Activated CD4-positive, CD25-positive, alpha-beta regulatory T cell treated with anti-CD3 and anti-CD28 coated beads, Interleukin-2, amount 50 U/mL, for 24 hours (primary cell): Measurements from ENCODE around the gene NCBP3.
"Not testable (repeated sequence)": the region's sequence is repeated elsewhere in the genome, so short reads cannot be mapped to it uniquely, and the experiment has no call there.

Source experiments
- ATAC-seq, 2 donors: fragments of 150-1000 bp; cut with Tn5 transposase; one replicate each; pipeline ENCODE4 v1.10.0; 2021; ENCODE audit warnings: mild to moderate bottlenecking in 1 of 2, moderate library complexity in 1 of 2

NCBP3 gene

GRCh38 chr17:3846437-3847164, 555 bp upstream of the NCBP3 start:
- ATAC-seq: no peak

- peak; percentile 49 to 52 for ATAC-seq
Measured at GRCh38 chr17:3845291-3845620, 790 bp downstream of the NCBP3 start.

- not testable (repeated sequence) for ATAC-seq
Measured at GRCh38 chr17:3844556-3844955, 1.5 kb downstream of the NCBP3 start.

GRCh38 chr17:3843935-3844516, 2.0 kb downstream of the NCBP3 start:
- no peak for ATAC-seq

GRCh38 chr17:3838206-3838605, 7.8 kb downstream of the NCBP3 start:
- ATAC-seq: no peak

DNA sequence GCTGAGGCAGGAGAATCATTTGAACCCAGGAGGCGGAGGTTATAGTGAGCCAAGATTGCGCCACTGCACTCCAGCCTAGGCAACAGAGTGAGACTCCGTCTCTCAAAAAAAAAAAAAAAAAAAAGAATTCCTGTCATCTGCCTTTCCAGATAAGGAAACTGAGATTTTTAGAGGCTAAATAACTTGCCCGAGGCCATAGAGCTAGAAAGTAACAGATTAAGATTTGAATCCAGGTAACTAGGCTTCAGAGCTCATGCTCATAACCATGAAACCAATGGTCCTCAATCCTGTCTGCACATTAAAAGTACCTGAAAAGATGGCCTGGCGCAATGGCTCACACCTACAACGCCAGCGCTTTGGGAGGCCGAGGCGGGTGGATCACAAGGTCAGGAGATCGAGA, 9.5 kb downstream of the NCBP3 start:
- no peak for ATAC-seq

- ATAC-seq: no peak
Measured at GRCh38 chr17:3835410-3836229, 10.4 kb downstream of the NCBP3 start.

- ATAC-seq: no peak
Measured at GRCh38 chr17:3834811-3835210, 11.2 kb downstream of the NCBP3 start.

DNA sequence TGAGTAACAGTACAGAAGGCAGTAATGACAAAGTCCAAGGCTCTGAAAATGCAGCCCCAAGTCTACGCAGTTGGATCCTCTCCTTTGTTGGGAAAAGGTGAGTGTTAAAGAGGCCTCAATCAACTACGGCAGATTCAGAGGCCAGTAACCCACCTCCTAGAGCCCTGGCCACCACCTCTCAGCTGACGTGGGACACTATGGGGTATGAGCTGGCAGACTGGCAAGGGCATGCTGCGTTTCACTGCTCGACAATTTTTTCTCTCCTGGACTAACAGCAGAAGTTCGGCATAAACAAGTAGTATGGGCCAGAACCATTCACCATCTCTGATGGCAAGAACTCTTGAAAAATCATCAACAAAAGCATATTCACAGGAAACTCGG, 17.2 kb downstream of the NCBP3 start:
- no peak for ATAC-seq

DNA sequence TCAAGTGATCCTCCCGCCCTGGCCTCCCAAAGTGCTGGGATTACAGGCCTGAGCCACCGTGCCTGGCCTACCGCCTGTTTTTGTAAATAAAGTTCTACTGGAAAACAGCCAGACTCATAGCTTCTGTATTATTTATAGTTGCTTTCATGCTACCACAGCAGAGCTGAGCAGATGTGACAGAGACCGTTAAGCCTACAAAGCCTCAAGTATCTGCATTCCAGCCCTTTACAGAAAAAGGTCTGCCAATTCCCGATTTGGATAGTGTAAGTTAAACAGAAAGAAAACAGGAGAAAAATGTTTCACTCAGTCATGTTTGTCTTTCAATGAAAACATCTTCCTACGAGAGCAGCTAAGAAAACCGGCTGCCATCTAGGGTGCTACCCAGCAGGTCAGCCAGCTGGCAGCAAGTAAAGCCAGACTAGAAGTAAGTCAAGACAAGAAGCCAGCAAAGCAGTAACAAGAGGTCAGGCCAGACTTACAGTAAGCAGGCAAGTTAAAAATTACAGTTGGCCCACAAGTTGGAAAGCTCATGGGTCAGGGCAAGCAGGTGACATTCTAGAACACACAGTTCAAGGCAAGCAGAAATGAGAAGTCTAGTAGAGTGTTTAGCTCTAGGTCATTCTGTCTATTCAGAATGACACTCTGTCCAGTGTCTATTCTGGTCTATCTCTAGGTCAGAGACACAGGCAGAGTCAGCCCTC, 17.7 kb downstream of the NCBP3 start:
- ATAC-seq: no peak

DNA sequence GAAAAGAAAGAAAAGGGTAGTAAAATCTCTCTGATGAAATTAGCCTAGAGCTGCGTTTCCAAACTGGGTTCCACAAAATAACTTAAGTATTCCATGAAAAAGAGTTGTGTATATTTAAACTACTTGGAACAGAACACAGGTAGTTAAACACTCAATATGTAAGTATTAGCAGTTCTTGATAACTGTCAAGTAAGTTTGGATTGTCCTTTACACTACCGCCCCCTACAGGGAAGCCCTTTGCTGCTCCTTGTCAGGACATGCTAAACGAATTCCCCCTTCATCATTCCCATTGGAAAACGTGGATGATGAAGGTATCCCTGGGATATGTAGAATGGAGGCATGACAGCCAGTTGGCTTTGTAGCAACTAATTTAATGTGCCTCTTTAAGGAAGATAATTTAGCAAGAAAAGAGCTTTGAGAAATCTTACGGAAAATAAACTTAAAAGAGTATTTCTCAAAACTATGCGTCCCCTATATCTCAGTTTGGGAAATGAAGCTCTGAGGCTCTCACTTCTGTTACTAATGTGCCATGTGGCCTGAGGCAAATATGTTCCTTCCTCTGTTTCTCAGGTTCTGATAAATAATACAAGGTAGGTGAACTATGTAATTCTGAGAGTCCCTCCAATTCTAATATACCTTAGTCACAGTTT, 18.8 kb downstream of the NCBP3 start:
- ATAC-seq: peak in 1 of 2 donors; percentile 50

DNA sequence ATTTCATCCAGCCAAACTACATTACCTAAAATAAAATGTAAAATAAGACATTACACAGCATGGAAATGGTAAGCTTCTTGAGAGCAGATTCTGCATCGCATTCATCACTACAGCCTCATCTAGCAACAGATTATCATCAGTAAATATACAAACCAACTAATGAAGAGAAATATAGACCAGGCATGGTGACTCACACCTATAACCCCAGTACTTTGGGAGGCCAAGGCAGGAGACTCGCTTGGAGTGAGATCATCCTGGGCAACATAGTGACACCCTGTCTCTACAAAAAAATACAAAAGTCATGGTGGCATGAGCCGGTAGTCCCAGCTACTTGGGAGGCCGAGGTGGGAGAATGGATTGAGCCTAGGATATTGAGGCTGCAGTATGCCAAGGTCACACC, 19.9 kb downstream of the NCBP3 start:
- ATAC-seq: peak; percentile 37 to 44

DNA sequence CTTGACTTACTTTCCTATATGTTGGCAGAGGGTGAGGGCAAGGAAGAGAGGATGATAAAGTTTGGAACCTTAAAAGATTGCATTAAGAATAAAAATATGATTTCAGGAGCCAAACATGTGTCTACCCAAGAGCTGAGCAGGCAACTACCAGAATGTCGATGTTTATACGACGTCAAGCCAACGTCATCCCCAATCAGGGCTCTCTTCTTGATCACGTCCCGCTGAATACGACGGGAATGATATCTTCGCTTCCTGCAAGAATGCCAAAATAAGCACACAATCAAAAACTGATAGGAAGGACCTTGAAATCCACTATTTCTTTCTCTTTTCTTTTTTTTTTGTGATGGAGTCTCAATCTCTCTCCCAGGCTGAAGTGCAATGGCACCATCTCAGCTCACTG, 24.9 kb downstream of the NCBP3 start:
- no peak for ATAC-seq

- no peak for ATAC-seq
Measured at GRCh38 chr17:3818786-3819185, 27.3 kb downstream of the NCBP3 start.

DNA sequence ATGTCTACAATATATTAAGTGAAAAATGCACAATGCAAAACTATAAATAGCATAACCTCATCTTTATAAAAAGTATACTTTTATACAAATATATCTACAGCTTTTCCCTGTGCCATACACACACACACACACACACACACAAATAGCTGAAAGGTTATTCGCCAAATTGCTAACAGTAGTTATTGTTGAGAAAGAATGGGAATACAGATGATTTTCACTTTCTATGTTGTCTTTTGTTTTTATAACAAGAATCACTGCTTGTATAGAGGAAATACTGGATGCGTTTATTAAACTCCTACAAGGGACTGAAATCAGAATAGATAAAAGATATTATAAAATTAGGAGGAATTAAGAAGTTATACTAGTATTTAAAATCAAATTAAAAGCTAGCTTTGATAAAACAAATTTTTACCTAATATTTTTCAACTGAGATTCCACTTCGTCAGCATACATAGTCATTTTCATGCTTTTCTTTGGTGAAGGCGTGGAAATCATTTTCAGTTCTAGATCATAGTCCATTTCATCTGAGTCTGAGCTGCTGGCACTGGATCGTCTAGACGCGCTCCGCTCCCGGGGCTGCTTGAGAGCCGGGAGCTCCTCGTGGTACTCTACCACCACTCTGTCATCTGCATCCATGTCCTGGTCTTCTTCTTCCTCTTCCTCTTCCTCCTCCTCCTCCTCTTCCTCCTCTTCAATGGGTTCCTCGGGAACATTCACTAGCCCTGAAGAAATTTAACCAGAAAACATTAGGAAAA, 28.0 kb downstream of the NCBP3 start:
- ATAC-seq: no peak

GRCh38 chr17:3815925-3816324, 30.1 kb downstream of the NCBP3 start:
- no peak for ATAC-seq

DNA sequence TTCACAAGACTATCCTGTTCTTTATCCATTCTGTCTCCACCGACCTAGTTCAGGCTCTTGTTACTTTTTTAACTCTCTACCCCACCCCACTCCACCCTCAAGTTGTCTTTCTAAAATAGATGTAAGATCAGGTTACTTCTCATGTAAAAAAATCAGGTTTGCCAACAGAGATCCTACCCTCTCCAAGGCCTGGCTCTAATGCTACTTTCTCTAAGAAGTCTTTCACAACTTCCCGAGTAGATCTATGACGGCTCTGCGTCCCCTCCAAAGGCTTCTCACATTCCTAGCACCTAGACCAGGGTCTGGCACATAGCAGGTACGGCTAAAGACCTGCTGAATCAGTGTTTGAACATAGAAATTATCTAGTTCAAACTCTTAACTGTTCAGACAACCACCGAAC, 30.9 kb downstream of the NCBP3 start:
- no peak for ATAC-seq

DNA sequence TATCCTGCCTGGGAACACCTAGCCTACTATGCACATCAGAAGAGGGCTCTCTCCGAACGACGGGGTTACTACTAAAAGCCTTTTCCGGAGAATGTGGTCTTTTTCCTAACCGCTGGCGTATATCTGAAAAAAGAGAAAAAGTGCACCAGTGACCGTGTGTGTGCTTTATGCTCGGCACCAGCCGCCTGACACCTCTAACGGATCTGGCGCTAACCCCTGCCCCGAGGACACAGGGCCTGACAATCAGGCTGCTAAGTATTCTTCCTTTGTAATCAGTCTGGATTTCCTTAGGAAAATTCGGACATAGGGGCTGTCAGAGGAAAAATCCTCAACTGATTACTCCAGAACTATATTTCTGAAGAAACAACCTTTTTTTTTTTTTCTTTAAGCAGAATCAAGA, 31.7 kb downstream of the NCBP3 start:
- no peak for ATAC-seq

GRCh38 chr17:3813171-3813570, 32.9 kb downstream of the NCBP3 start:
- ATAC-seq: no peak

DNA sequence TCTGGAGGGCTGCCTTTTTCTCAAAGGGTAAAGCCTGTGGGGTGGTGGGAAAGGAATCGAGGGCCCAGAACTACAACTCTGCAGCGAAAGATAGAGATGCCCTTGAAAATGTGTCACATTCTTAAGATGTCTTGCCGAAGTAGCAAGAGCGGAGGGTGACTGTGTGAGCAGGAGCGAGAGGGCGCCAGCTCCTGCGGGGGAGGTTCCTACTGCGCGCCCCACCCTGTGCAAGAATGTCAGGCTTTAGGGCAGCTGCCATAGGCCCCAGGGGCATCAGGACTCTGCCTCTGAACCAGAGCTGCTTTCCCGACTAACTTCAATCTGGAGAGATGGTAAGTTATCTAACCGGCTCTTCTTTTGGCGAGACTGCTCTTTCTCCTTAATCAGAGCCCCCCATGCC, 33.3 kb downstream of the NCBP3 start:
- no peak for ATAC-seq

DNA sequence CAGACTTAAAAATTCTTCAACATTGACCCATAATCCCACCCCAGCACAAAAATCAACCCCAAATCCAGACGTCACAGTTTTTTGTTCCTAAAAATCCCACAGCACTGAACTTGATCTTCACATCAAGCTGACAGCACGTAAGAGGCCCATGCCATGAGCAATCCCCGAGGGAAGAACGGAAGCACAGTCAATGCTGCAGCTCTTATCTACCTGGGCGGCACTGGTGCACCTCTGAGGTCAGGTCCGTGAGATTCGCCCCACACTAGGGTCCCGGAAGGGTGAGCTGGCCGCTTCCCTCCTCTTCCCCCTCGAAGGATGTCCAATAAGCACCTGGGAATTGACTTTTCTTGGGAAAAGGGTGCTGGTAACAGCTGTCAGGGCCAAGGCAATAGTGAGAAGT, 33.8 kb downstream of the NCBP3 start:
- no peak for ATAC-seq

DNA sequence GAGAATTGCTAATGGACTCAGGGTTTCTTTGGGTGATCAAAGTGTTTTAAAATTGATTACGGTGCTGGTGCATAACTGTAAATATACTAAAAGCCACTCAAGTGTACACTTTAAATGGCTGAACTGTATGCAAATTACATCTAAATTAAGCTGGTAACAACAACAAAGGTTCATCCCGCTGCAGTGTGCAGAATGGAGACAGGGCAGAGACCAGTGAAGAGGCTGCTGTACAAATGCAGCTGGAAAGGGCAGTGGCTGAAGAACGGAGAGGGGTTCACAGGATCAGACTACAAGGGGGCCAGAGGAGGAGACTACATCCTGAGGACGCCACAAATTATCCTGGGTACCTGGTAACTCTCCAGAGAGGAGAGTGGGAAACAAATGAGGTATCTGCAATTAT, 36.0 kb downstream of the NCBP3 start:
- ATAC-seq: no peak
